NCI-H510A treated with DMSO at 0.1 percent for 48 hours (cell line): ENCODE measurements around the gene TOX3.

Experiments
- DNase-seq: peaks from one replicate; lab custom pipeline; 2025; lab: John Stamatoyannopoulos, UW

TOX3 gene

GRCh38 chr16:52451971-52452421 lies 94.9 kb downstream of the TOX3 start:
- DNase-seq = no peak

GRCh38 chr16:52450916-52451315 lies 96.0 kb downstream of the TOX3 start:
- no peak for DNase-seq

- DNase-seq = no peak
Measured at GRCh38 chr16:52450241-52450640, 96.7 kb downstream of the TOX3 start.

GRCh38 chr16:52446080-52446479 lies 100.9 kb downstream of the TOX3 start:
- DNase-seq = no peak

GRCh38 chr16:52441886-52442285 lies 105.1 kb downstream of the TOX3 start:
- no peak for DNase-seq

GRCh38 chr16:52440248-52440647 lies 106.7 kb downstream of the TOX3 start:
- no peak for DNase-seq

GRCh38 chr16:52439750-52440149 lies 107.2 kb downstream of the TOX3 start:
- no peak for DNase-seq

GRCh38 chr16:52439171-52439701 lies 107.7 kb downstream of the TOX3 start:
- no peak for DNase-seq

GRCh38 chr16:52437277-52437670 lies 109.7 kb downstream of the TOX3 start:
- DNase-seq = no peak

- peak; percentile 53 for DNase-seq
Measured at GRCh38 chr16:52436339-52437276, 110.3 kb downstream of the TOX3 start.

GRCh38 chr16:52434224-52434623 lies 112.7 kb downstream of the TOX3 start:
- no peak for DNase-seq

- DNase-seq = no peak
Measured at GRCh38 chr16:52433643-52434042, 113.3 kb downstream of the TOX3 start.

- DNase-seq = no peak
Measured at GRCh38 chr16:52424591-52424990, 122.4 kb downstream of the TOX3 start.

- no peak for DNase-seq
Measured at GRCh38 chr16:52422307-52422706, 124.6 kb downstream of the TOX3 start.

GRCh38 chr16:52418201-52418600 lies 128.7 kb downstream of the TOX3 start:
- DNase-seq = no peak

GRCh38 chr16:52416888-52417287 lies 130.1 kb downstream of the TOX3 start:
- no peak for DNase-seq

GRCh38 chr16:52411011-52411410 lies 135.9 kb downstream of the TOX3 start:
- no peak for DNase-seq

- peak; percentile 26 for DNase-seq
Measured at GRCh38 chr16:52408191-52408845, 138.6 kb downstream of the TOX3 start.

- peak; percentile 58 for DNase-seq
Measured at GRCh38 chr16:52407778-52408177, 139.2 kb downstream of the TOX3 start.

- DNase-seq = no peak
Measured at GRCh38 chr16:52405441-52405840, 141.5 kb downstream of the TOX3 start.

GRCh38 chr16:52404546-52404945 lies 142.4 kb downstream of the TOX3 start:
- no peak for DNase-seq

- no peak for DNase-seq
Measured at GRCh38 chr16:52399116-52399515, 147.8 kb downstream of the TOX3 start.

GRCh38 chr16:52398491-52398960 lies 148.4 kb downstream of the TOX3 start:
- DNase-seq = no peak
